NB4 (cell line): ENCODE results near the gene UBAC2.
"Not testable (repeated sequence)": the region's sequence is repeated elsewhere in the genome, so short reads cannot be mapped to it uniquely, and the experiment has no call there.

Experiments used
- DNase-seq: peaks from one replicate; pipeline ENCODE4 v3.0.0; 2010; ENCODE audit warnings: low read depth
- H3K4me3 ChIP-seq: one replicate; pipeline ENCODE4 v1.5.1; 2011; ENCODE audit warnings: mild to moderate bottlenecking, low read depth, low read length, moderate library complexity
- MYC ChIP-seq: IDR thresholded peaks from 2 replicates; pipeline ENCODE4 v1.6.1; 2011; ENCODE audit warnings: low read depth, low read length
- POLR2A ChIP-seq: IDR thresholded peaks from 2 replicates; pipeline ENCODE4 v1.6.1; 2011; ENCODE audit warnings: mild to moderate bottlenecking; ENCODE audit not compliant: insufficient read length; ENCODE audit errors: extremely low read depth
- TF ChIP-seq, protein P1 (sequence below): IDR thresholded peaks from 2 replicates; pipeline ENCODE4 v1.6.1; 2011; ENCODE audit warnings: low read depth, low read length
- TF ChIP-seq, protein P2 (sequence below): IDR thresholded peaks from one replicate; pipeline ENCODE4 v1.5.1; 2012; ENCODE audit warnings: low read depth, low read length

The UBAC2 gene

DNA sequence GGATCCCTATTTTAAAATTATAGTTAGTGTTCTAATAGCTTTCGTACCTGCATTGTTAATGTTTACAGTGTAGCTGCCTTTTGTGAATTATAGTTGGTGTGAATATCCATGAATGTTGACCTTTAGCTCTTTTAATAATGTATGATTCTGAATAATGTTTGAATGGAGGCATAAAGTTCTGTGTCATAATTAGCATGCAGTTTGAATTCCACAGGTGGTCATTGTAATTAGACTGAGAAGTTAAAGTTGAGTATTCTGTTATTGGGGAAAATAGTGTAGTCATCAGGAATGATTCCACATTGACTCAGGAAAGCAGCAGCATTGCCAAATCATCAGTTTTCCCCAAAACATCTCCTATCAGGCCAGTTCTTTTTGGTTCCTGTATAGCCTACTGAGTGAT, 45.4 kb downstream of the UBAC2 start:
- TF ChIP-seq MYC (no peak), POLR2A (no peak)
- TF ChIP-seq, protein P1, sequence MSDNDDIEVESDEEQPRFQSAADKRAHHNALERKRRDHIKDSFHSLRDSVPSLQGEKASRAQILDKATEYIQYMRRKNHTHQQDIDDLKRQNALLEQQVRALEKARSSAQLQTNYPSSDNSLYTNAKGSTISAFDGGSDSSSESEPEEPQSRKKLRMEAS = no peak
- TF ChIP-seq, protein P2, sequence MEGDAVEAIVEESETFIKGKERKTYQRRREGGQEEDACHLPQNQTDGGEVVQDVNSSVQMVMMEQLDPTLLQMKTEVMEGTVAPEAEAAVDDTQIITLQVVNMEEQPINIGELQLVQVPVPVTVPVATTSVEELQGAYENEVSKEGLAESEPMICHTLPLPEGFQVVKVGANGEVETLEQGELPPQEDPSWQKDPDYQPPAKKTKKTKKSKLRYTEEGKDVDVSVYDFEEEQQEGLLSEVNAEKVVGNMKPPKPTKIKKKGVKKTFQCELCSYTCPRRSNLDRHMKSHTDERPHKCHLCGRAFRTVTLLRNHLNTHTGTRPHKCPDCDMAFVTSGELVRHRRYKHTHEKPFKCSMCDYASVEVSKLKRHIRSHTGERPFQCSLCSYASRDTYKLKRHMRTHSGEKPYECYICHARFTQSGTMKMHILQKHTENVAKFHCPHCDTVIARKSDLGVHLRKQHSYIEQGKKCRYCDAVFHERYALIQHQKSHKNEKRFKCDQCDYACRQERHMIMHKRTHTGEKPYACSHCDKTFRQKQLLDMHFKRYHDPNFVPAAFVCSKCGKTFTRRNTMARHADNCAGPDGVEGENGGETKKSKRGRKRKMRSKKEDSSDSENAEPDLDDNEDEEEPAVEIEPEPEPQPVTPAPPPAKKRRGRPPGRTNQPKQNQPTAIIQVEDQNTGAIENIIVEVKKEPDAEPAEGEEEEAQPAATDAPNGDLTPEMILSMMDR = no peak
- no peak overlapping the region for H3K4me3 ChIP-seq
- no peak for DNase-seq

DNA sequence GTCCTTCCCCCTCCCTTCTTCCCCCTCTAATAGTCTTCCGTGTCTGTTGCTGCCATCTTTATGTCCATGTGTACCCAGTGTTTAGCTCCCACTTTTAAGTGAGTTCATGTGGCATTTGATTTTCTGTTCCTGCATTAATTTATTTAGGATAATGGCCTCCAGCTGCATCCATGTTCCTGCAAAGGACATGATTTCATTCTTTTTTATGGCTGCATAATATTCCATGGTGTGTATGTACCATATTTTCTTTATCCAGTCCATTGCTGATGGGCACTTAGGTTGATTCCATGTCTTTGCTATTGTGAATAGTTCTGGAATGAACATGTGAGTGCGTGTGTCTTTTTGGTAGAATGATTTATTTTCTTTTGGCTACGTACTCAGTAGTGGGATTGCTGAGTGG, 48.5 kb downstream of the UBAC2 start:
- DNase-seq, H3K4me3 ChIP-seq: not testable (repeated sequence)

DNA sequence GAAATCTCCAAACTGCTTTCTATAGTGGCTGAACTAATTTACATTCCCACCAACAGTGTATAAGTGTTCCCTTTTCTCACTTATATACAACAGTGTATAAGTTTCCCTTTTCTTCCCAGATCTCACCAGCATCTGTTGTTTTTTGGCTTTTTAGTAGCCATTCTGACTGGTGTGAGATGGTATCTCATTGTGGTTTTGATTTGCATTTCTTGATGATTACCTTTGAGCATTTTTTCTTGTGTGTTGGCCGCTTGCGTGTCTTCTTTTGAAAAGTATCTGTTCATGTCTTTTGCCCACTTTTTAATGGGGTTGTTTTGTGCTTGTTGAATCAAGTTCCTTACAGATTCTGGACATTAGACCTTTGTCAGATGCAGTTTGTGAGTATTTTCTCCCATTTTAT, 49.0 kb downstream of the UBAC2 start:
- not testable (repeated sequence) for H3K4me3 ChIP-seq, DNase-seq

DNA sequence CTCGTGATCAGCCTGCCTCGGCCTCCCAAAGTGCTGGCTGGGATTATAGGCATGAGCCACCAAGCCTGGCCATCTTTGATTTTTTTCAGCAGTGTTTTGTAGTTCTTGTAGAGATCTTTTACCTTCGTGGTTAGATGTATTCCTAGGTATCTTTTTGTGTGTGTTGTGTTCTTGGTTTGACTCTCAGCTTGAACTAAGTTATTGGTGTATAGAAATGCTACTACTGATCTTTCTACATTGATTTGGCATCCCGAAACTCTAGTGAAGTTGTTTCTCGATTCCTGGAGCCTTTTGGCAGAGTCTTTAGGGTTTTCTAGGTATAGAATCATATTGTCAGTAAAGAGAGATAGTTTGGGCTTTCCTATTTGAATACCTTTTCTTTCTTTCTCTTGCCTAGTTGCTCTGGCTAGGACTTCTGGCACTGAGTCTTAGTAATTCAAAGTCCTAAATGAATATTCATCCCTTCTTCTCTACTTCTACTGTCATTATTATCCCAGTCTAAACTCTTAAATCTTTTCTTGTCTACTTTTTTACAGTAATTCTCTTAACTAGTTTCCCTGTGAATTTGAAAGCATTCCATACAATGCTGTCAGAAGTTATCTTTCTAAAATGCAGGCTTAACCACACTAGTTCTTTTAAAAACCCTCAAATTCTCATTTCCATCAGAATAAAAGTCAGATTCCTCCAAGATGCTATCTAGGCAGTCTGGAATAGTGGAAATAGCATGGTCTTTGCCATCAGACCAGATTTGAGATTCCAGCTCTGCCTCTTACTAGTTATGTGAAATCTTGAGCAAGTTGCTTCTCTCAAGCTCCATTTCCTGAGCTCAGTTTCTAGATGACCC, 50.5 kb downstream of the UBAC2 start:
- DNase-seq = no peak
- TF ChIP-seq POLR2A = no peak
- TF ChIP-seq, protein P1 = no peak
- TF ChIP-seq MYC = no peak
- TF ChIP-seq, protein P2 = no peak
- H3K4me3 ChIP-seq = no peak overlapping the region

DNA sequence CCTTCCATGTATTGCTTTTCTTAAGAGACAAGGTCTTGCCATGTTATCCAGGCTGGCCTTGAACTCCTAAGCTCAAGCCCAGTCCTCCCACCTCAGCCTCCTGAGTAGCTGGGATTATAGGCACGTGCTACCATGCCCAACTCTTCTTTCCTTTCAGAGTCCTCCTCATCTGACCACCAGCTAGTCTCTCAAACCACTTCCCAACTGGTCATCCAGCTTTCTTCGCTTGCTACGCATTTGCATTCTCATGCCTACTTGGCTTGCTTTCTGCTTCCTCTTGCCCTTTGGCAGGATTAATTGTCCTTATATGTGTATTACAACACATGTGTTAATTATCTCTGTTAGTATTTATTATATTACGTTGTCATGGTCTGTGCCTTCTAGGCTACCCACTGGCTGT, 51.3 kb downstream of the UBAC2 start:
- TF ChIP-seq POLR2A (no peak), MYC (no peak)
- TF ChIP-seq, protein P1 = no peak
- TF ChIP-seq, protein P2 = no peak
- no peak for DNase-seq
- H3K4me3 ChIP-seq = no peak overlapping the region

DNA sequence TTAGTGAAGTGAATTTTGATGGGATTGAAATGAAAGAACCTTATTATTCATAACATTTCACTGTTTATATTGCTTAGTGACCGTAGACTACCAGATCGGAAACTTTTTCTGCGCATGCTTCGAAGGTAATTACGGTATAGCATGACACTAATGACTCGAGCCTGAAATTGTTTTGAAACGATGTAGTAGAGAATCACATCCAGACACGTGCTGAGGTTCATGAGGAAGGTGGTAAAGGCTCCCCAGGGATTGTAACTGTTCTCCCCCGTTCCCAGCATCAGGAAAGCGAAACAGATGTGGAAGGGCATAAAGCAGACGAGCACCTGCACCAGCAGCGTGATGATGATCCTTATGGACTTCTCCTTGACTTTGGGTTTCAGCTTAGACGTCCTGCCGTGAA, 54.2 kb downstream of the UBAC2 start:
- DNase-seq = no peak
- no peak for TF ChIP-seq MYC
- TF ChIP-seq POLR2A = no peak
- TF ChIP-seq, protein P2 = no peak
- TF ChIP-seq, protein P1 = no peak
- no peak overlapping the region for H3K4me3 ChIP-seq

DNA sequence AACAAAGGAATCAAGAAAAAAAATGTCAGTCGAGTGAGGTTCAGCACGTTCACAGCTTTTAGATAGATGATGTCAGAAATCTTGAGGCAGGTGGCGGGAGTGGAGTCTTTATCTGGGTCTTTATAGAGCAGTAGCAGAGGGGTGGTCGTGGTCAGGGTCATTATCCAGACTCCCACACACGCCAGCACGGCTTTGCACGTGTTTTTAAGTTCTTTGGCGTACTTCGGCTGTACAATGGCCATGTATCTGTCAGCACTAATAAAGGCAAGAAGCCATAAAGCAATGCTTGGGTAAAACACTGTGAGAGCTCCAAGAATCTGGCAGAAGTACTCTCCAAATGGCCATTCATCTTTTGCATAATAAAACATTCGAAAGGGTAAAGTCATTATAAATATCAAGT, 54.6 kb downstream of the UBAC2 start:
- DNase-seq = peak; percentile 27
- TF ChIP-seq, protein P2 = no peak
- TF ChIP-seq, protein P1 = no peak
- TF ChIP-seq POLR2A (no peak), MYC (no peak)
- no peak overlapping the region for H3K4me3 ChIP-seq
